DMS79 treated with DMSO at 0.1 percent for 48 hours (cell line): Measurements from ENCODE around the gene OAF.

Source experiments
- DNase-seq: peaks from one replicate; lab custom pipeline; 2025; lab: John Stamatoyannopoulos, UW

OAF gene

GRCh38 chr11:120183701-120184141 is 27.1 kb upstream of the OAF start:
- no peak for DNase-seq

GRCh38 chr11:120184371-120184945 is 26.4 kb upstream of the OAF start:
- DNase-seq = no peak

- DNase-seq = no peak
These were observed 25.7 kb upstream of the OAF start for GRCh38 chr11:120184946-120185705.

- DNase-seq = no peak
These were observed 25.0 kb upstream of the OAF start for GRCh38 chr11:120185706-120186455.

- DNase-seq = no peak
These were observed 24.4 kb upstream of the OAF start for GRCh38 chr11:120186456-120186773.

GRCh38 chr11:120186774-120187591 is 23.8 kb upstream of the OAF start:
- no peak for DNase-seq

- no peak for DNase-seq
These were observed 22.5 kb upstream of the OAF start for GRCh38 chr11:120188371-120188770.

- DNase-seq = no peak
These were observed 21.9 kb upstream of the OAF start for GRCh38 chr11:120188811-120189455.

- no peak for DNase-seq
These were observed 19.8 kb upstream of the OAF start for GRCh38 chr11:120191058-120191457.

- DNase-seq = peak; percentile 56
These were observed 17.8 kb upstream of the OAF start for GRCh38 chr11:120192831-120193625.

GRCh38 chr11:120194166-120194565 is 16.7 kb upstream of the OAF start:
- DNase-seq = no peak

GRCh38 chr11:120195601-120196320 is 15.1 kb upstream of the OAF start:
- no peak for DNase-seq

- DNase-seq = no peak
These were observed 14.0 kb upstream of the OAF start for GRCh38 chr11:120196826-120197225.

GRCh38 chr11:120197251-120197891 is 13.5 kb upstream of the OAF start:
- DNase-seq = no peak

GRCh38 chr11:120197977-120198376 is 12.9 kb upstream of the OAF start:
- DNase-seq = no peak

GRCh38 chr11:120198403-120198786 is 12.4 kb upstream of the OAF start:
- DNase-seq = no peak

- DNase-seq = no peak
These were observed 11.9 kb upstream of the OAF start for GRCh38 chr11:120198787-120199469.

GRCh38 chr11:120199613-120200012 is 11.2 kb upstream of the OAF start:
- no peak for DNase-seq

- no peak for DNase-seq
These were observed 10.2 kb upstream of the OAF start for GRCh38 chr11:120200677-120201076.
